HG02970 (cell line): Measurements from ENCODE around the gene KRTAP5-6.

Source experiments
- ATAC-seq: cut with Tn5 transposase; IDR thresholded peaks from one replicate; pipeline ENCODE4 v1.9.1; 2021; ENCODE audit warnings: mild to moderate bottlenecking, moderate library complexity, moderate number of reproducible peaks; ENCODE audit not compliant: unreplicated experiment, low FRiP score

Gene KRTAP5-6

GRCh38 chr11:1696608-1697570 is at the start of gene KRTAP5-6:
Gene KRTAP5-6, plus strand, starts transcription at chr11:1697195. Its CDS starts 51 bp downstream, at chr11:1697246.
- ATAC-seq, result no peak

- ATAC-seq, result no peak
Observed at GRCh38 chr11:1647901-1648652, 48.9 kb upstream of the KRTAP5-6 start.

- no peak for ATAC-seq
Observed at GRCh38 chr11:1648653-1649420, 48.2 kb upstream of the KRTAP5-6 start.

GRCh38 chr11:1650034-1650917 is 46.7 kb upstream of the KRTAP5-6 start:
- ATAC-seq, result no peak

GRCh38 chr11:1650918-1651262 is 46.1 kb upstream of the KRTAP5-6 start:
- ATAC-seq, result no peak

GRCh38 chr11:1651411-1651980 is 45.5 kb upstream of the KRTAP5-6 start:
- ATAC-seq, result no peak

- no peak for ATAC-seq
Observed at GRCh38 chr11:1652026-1652425, 45.0 kb upstream of the KRTAP5-6 start.

GRCh38 chr11:1652442-1652770 is 44.6 kb upstream of the KRTAP5-6 start:
- no peak for ATAC-seq

- no peak for ATAC-seq
Observed at GRCh38 chr11:1652771-1653540, 44.0 kb upstream of the KRTAP5-6 start.

GRCh38 chr11:1653541-1654387 is 43.2 kb upstream of the KRTAP5-6 start:
- ATAC-seq, result no peak

- ATAC-seq, result no peak
Observed at GRCh38 chr11:1654388-1655167, 42.4 kb upstream of the KRTAP5-6 start.

- ATAC-seq, result no peak
Observed at GRCh38 chr11:1655168-1656060, 41.6 kb upstream of the KRTAP5-6 start.

- ATAC-seq, result no peak
Observed at GRCh38 chr11:1656061-1656441, 40.9 kb upstream of the KRTAP5-6 start.

- no peak for ATAC-seq
Observed at GRCh38 chr11:1656670-1657069, 40.3 kb upstream of the KRTAP5-6 start.

- ATAC-seq, result no peak
Observed at GRCh38 chr11:1659506-1659905, 37.5 kb upstream of the KRTAP5-6 start.
